HG03469 (cell line): ENCODE measurements around the gene TTC39C.

ENCODE experiments used
- ATAC-seq: cut with Tn5 transposase; IDR thresholded peaks from one replicate; pipeline ENCODE4 v1.9.1; 2021; ENCODE audit warnings: mild to moderate bottlenecking, moderate library complexity, moderate number of reproducible peaks; ENCODE audit not compliant: unreplicated experiment

TTC39C gene

GRCh38 chr18:24014062-24014985 lies at the start of gene TTC39C:
TSS of gene TTC39C (plus strand) at chr18:24014754. CDS start at chr18:24014872, 118 bp downstream.
- ATAC-seq = no peak

- no peak for ATAC-seq
These were observed 47.6 kb upstream of the TTC39C start for GRCh38 chr18:23966909-23967308.

GRCh38 chr18:23967321-23968089 lies 47.0 kb upstream of the TTC39C start:
- peak; percentile 59 for ATAC-seq

DNA sequence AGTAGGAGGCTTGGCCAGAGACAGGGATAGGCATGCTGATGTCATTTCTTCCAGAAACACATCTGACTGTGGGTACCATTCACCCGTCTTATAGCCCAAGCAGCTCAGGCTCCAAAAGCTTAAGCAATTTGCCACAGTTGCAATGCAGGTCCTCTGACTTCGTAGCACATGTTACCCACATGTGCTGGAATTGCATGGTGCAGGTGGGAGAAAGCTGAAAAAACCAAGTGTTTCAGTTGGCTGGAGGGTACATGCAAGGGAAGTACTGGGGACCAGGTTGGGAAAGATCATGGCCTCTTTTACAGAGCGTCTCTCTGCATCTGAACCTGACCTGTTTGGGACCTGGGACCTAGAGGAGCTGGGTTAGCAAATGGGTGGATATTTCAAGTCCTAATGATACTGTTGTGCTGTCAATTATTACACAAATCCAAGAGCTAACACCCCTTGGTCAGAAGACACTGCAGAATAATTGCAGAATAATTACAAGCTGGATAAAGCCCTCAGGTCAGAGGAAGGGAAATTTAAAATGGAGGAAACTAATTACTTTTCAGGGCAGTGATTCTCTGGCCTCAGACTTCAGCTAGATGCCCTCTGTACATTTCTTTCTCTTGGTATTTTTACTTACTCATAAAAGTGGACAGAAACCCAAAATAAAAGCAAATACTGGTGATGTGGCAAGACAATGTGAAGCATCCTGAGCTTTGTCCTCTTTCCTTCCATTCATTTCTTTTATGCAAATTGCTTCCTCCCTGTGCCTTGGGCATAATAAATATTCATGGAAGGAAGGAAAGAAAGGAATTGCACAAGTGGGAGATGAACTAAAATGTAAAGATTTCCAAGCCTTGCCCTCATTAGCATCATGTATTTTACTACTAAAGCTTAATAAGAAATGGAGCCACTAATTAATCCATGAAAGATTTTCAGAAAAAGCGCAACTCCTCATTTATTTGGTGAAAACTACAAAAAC lies 45.6 kb upstream of the TTC39C start:
- ATAC-seq = no peak

GRCh38 chr18:23969664-23970063 lies 44.9 kb upstream of the TTC39C start:
- no peak for ATAC-seq

- ATAC-seq = no peak
These were observed 44.1 kb upstream of the TTC39C start for GRCh38 chr18:23970161-23971096.

GRCh38 chr18:23971097-23971440 lies 43.5 kb upstream of the TTC39C start:
- ATAC-seq = no peak

DNA sequence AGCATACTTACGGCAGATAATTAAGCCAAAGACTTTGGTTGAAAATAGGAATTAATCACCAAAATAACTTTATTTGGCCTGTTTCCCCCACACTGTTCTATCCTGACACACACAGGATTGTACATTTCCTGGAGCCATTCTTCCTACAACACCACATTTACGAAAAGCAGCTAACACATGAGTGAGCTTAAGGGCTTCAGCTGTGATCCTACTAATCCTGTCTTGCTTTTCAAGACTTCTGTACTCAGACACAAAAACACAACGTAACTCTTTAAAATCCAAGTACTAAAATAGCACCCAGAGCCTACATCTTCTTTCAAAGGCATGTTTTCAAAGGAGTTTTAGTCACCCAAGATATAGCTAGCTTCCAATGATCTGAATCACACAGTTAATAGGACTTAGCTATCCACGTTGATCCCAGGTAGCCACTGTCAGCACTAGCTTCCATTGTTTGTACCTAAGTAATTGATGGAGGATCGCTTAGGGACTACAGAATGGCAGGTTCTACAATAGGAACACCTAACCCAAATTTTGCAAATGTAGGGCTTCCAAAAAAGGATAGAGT lies 42.8 kb upstream of the TTC39C start:
- no peak for ATAC-seq

- ATAC-seq = peak; percentile 53
These were observed 42.1 kb upstream of the TTC39C start for GRCh38 chr18:23972453-23972852.

DNA sequence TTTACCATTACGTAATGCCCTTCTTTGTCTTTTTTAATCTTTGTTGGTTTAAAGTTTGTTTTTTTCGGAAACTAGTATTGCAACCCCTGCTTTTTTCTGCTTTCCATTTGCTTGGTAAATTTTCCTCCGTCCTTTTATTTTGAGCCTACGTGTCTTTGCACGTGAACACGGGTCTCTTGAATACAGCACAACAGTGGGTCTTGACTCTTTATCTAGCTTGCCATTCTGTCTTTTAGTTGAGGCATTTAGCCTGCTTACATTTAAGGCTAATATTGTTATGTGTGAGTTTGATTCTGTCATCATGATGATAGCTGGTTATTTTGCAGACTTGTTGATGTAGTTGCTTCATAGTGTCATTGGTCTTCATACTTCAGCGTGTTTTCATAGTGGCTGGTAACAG lies 37.5 kb upstream of the TTC39C start:
- ATAC-seq = no peak

- ATAC-seq = no peak
These were observed 36.7 kb upstream of the TTC39C start for GRCh38 chr18:23977719-23978483.

DNA sequence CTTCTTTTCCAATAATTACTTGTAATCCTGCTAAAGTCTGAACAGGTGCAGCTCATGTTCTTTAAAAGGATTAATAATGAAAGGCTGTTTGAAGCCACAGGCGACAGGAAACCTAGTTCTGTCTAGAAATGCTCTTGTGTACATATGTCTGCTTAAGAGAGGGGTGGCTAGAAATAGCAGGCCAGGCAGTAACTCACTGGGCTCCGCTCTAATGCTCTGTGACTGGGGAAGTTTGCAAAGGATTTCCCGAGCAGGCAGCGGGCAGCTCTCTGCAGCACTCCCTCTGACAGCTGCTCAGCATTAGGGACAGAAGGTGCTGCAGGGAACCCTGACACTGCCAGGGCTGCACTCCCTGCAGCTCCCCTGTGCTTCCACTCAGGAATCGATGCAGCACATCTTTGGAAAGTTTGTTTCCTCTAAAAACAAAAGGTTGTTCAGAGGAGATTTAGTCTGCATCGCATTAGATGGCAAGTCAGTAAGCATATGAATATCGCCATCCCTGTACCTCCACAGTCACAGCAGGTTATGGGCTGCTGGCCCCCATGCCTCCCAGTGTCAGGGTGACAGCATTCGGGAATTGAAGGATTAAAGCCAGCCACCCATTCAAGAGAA lies 33.1 kb upstream of the TTC39C start:
- peak; percentile 88 for ATAC-seq

- ATAC-seq = no peak
These were observed 32.1 kb upstream of the TTC39C start for GRCh38 chr18:23982155-23983079.

GRCh38 chr18:23983112-23983511 lies 31.4 kb upstream of the TTC39C start:
- ATAC-seq = no peak

- peak; percentile 66 for ATAC-seq
These were observed 27.8 kb upstream of the TTC39C start for GRCh38 chr18:23986600-23987359.
